KOPT-K1 (cell line): ENCODE data around the gene SULF2.

Experiments
- H3K27ac ChIP-seq: fragments of 200-600 bp; sonication (generic); 2 replicates; pipeline ENCODE4 v1.5.1; 2016; ENCODE audit warnings: antibody characterized with exemption, mild to moderate bottlenecking, low read depth, low read length; ENCODE audit not compliant: poor library complexity, severe bottlenecking
- H3K36me3 ChIP-seq: fragments of 200-600 bp; sonication (generic); 2 replicates; pipeline ENCODE4 v1.5.1; 2017; ENCODE audit warnings: antibody characterized with exemption, mild to moderate bottlenecking, low read length, moderate library complexity; ENCODE audit not compliant: insufficient read depth
- H3K9me3 ChIP-seq: fragments of 200-600 bp; sonication (generic); 2 replicates; pipeline ENCODE4 v1.5.1; 2017; ENCODE audit warnings: antibody characterized with exemption, low read length, mild to moderate bottlenecking; ENCODE audit not compliant: insufficient read depth, poor library complexity, severe bottlenecking

The SULF2 gene

GRCh38 chr20:47782076-47782475 lies 3.2 kb downstream of the SULF2 start:
- H3K27ac ChIP-seq, result no peak overlapping the region
- H3K36me3 ChIP-seq, result no peaks in the 10 kb centered on the region
- peaks cover 4% of the 10 kb centered on the region for H3K9me3 ChIP-seq

GRCh38 chr20:47781632-47782031 lies 3.6 kb downstream of the SULF2 start:
- peaks cover 5% of the 10 kb centered on the region for H3K9me3 ChIP-seq

GRCh38 chr20:47780720-47781389 lies 4.4 kb downstream of the SULF2 start:
- Histone ChIP-seq H3K9me3 (peaks cover 5% of the 10 kb centered on the region), H3K27ac (no peak overlapping the region), H3K36me3 (no peaks in the 10 kb centered on the region)

More at GRCh38 chr20:47781632-47782031, 3.6 kb downstream of the SULF2 start:
- Histone ChIP-seq H3K27ac (no peak overlapping the region), H3K36me3 (no peaks in the 10 kb centered on the region)

- no peak overlapping the region for H3K27ac ChIP-seq
- H3K9me3 ChIP-seq, result peaks cover 5% of the 10 kb centered on the region
- no peaks in the 10 kb centered on the region for H3K36me3 ChIP-seq
These were observed 6.6 kb downstream of the SULF2 start for GRCh38 chr20:47778398-47779354.

- Histone ChIP-seq H3K36me3 (no peaks in the 10 kb centered on the region), H3K27ac (no peak overlapping the region), H3K9me3 (peaks cover 5% of the 10 kb centered on the region)
These were observed 8.1 kb downstream of the SULF2 start for GRCh38 chr20:47777220-47777619.

GRCh38 chr20:47776639-47777038 lies 8.6 kb downstream of the SULF2 start:
- Histone ChIP-seq H3K27ac (no peak overlapping the region), H3K9me3 (peaks cover 5% of the 10 kb centered on the region), H3K36me3 (no peaks in the 10 kb centered on the region)

GRCh38 chr20:47775841-47776240 lies 9.4 kb downstream of the SULF2 start:
- H3K9me3 ChIP-seq, result peaks cover 5% of the 10 kb centered on the region
- H3K27ac ChIP-seq, result no peak overlapping the region
- H3K36me3 ChIP-seq, result no peaks in the 10 kb centered on the region

GRCh38 chr20:47775039-47775438 lies 10.2 kb downstream of the SULF2 start:
- Histone ChIP-seq H3K27ac (no peak overlapping the region), H3K9me3 (peaks cover 5% of the 10 kb centered on the region), H3K36me3 (no peaks in the 10 kb centered on the region)

- Histone ChIP-seq H3K9me3 (peaks cover 5% of the 10 kb centered on the region), H3K36me3 (no peaks in the 10 kb centered on the region), H3K27ac (no peak overlapping the region)
These were observed 11.0 kb downstream of the SULF2 start for GRCh38 chr20:47774131-47774777.

GRCh38 chr20:47773371-47773786 lies 11.9 kb downstream of the SULF2 start:
- Histone ChIP-seq H3K9me3 (peaks cover 5% of the 10 kb centered on the region), H3K27ac (no peak overlapping the region), H3K36me3 (no peaks in the 10 kb centered on the region)

GRCh38 chr20:47770935-47771334 lies 14.3 kb downstream of the SULF2 start:
- Histone ChIP-seq H3K36me3 (no peaks in the 10 kb centered on the region), H3K9me3 (no peaks in the 10 kb centered on the region), H3K27ac (no peak overlapping the region)

- Histone ChIP-seq H3K36me3 (no peaks in the 10 kb centered on the region), H3K9me3 (no peaks in the 10 kb centered on the region), H3K27ac (no peak overlapping the region)
These were observed 17.1 kb downstream of the SULF2 start for GRCh38 chr20:47768016-47768824.

GRCh38 chr20:47765691-47766594 lies 19.3 kb downstream of the SULF2 start:
- H3K36me3 ChIP-seq, result no peaks in the 10 kb centered on the region
- H3K27ac ChIP-seq, result no peak overlapping the region
- H3K9me3 ChIP-seq, result no peaks in the 10 kb centered on the region

- H3K36me3 ChIP-seq, result no peaks in the 10 kb centered on the region
- H3K9me3 ChIP-seq, result no peaks in the 10 kb centered on the region
- H3K27ac ChIP-seq, result no peak overlapping the region
These were observed 20.0 kb downstream of the SULF2 start for GRCh38 chr20:47765271-47765670.
